GM23248 (cell line): Measurements from ENCODE around the gene SCYL2.

Source experiments
- EZH2 ChIP-seq: fragments of 200-600 bp; sonication (generic); IDR thresholded peaks from 2 replicates; pipeline ENCODE4 v1.6.1; 2018; ENCODE audit warnings: antibody characterized with exemption, mild to moderate bottlenecking; ENCODE audit not compliant: insufficient read depth, poor library complexity, severe bottlenecking
- EZH2phosphoT487 ChIP-seq: fragments of 200-600 bp; sonication (generic); IDR thresholded peaks from 2 replicates; pipeline ENCODE4 v1.6.1; 2018; ENCODE audit warnings: antibody characterized with exemption, moderate library complexity, mild to moderate bottlenecking, low read depth; ENCODE audit not compliant: insufficient read depth

DNA sequence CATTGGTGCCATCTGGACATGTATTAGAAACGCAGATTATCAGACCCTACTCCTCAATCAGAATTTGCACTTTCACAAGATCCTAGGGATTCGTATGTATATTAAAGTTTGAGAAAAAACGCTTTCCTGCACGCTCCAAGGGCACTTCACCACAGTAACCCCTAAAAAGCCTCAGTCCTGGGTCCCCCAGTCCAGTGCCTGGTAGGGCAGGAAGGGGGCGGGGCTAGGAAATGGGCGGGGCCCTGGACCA is 467 bp upstream of the SCYL2 start:
- TF ChIP-seq EZH2phosphoT487 = no peak
- TF ChIP-seq EZH2 = no peak
